ENCODE measurements around the gene RNF208.

DNA sequence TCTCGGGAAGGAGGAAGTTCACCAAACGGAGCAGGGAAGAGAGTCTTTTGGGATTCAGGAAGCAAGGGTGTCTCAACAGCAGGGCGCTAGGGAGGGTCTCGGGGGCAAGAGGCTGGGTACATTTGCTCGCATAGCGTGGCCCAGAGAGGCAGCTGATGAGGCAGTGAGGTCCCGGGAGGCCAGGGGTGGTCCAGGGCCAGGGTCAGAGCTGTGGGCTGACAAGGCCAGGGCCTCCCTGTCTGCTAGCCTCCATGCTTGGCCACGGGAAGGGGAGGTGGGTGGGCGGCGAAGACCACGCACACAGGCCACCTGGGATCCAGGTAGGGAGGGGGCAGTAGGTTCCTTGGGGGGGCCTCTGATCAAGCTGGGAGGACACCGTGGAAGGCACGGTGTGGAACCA is 10.5 kb downstream of the RNF208 start:
- TF ChIP-seq MAZ (IDR thresholded peaks at IDR 0.05; ENCODE audit: borderline replicate concordance, low read depth, low read length) (no peak), RFX5 (IDR thresholded peaks at IDR 0.05; ENCODE audit: low read depth, low read length) (no peak), MXI1 (IDR thresholded peaks at IDR 0.05; ENCODE audit: borderline replicate concordance, low read depth, low read length) (no peak), CEBPB (IDR thresholded peaks at IDR 0.05; ENCODE audit: low read depth, low read length) (no peak)
- TF ChIP-seq, protein P1, sequence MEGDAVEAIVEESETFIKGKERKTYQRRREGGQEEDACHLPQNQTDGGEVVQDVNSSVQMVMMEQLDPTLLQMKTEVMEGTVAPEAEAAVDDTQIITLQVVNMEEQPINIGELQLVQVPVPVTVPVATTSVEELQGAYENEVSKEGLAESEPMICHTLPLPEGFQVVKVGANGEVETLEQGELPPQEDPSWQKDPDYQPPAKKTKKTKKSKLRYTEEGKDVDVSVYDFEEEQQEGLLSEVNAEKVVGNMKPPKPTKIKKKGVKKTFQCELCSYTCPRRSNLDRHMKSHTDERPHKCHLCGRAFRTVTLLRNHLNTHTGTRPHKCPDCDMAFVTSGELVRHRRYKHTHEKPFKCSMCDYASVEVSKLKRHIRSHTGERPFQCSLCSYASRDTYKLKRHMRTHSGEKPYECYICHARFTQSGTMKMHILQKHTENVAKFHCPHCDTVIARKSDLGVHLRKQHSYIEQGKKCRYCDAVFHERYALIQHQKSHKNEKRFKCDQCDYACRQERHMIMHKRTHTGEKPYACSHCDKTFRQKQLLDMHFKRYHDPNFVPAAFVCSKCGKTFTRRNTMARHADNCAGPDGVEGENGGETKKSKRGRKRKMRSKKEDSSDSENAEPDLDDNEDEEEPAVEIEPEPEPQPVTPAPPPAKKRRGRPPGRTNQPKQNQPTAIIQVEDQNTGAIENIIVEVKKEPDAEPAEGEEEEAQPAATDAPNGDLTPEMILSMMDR (conservative IDR thresholded peaks at IDR 0.05; ENCODE audit: low read depth, low read length) = no peak
